ENCODE data around the gene LCE1C. TPM values are rescaled to one million over a fixed set of nuclear protein-coding genes. Genes with fewer than 3 reads are reported as not detected.

The LCE1C gene
- total and polyA plus RNA-seq, 2 of the 8 experiments (the other 6 are each of a cell fraction or from before 2014, with no cell fraction given) = not detected

DNA sequence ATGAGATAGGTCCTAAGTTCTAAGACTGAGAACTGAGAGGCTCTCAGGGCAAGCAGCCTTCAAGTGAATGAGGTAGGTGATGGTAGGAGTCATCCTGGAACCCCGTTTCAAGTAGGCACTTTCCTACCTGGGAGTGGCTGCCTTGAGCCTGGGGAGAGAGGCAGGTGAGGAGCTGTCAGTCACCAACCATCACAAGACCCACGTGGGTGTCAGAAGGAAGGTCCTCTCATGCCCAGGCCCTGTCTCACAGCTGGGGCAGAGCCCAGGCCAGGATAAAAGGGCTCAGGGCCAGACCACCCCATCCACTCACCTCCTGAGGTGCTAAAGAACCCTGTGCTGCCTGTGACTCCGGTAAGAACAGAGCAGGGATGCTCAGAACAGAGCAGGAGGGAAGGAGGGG lies 10.0 kb downstream of the LCE1C start, which contains the start of gene LCE1D:
Gene LCE1D (plus strand): TSS at position 301 of the 400 bp plus-strand sequence. CDS start 1,074 bp downstream, outside the sequence.
- H3K4me1 ChIP-seq (replicated peaks in 1 of 4; ENCODE audit: control insufficient read depth in 3 of 4, insufficient read depth in 4 of 4, low read length in 3 of 4) = no peaks in the 10 kb centered on the region
- no peak for DNase-seq (ENCODE audit: low read depth in 1 of 2, low spot score in 2 of 2)
- no peak within 1 kb of the TSS for H3K9ac ChIP-seq (replicated peaks in 1 of 4; ENCODE audit: extremely low read depth in 1 of 4, low read depth in 3 of 4, low read length in 3 of 4)
- H3K18ac ChIP-seq (ENCODE audit: extremely low read depth, low read length) = no peak within 1 kb of the TSS
- CTCF ChIA-PET (ENCODE audit: partially characterized antibody) = interaction anchor here (0.6 kb wide), 1 partner anchor 424 kb away, joined by 3 read pairs; no protein-coding TSS in a partner anchor
- H4K91ac ChIP-seq (replicated peaks; ENCODE audit: insufficient read length, low read length) = no peak within 1 kb of the TSS
- no peaks in the 10 kb centered on the region for H3K36me3 ChIP-seq (ENCODE audit: control insufficient read depth in 2 of 4, insufficient read depth in 4 of 4, low read length in 3 of 4)
- WGBS, 2 experiments (ENCODE audit: extremely low coverage in 1 of 2, insufficient coverage in 1 of 2, insufficient read length in 1 of 2, insufficient replicate concordance in 2 of 2, low coverage in 1 of 2, low lambda C conversion rate in 2 of 2, missing lambda C conversion rate in 1 of 2) = no CpG with 5 or more reads among the region's 3 CpGs
- H2BK5ac ChIP-seq (ENCODE audit: low read depth, low read length) = no peak within 1 kb of the TSS
- peaks cover 25 to 47% of the 10 kb centered on the region in 2 experiments for H3K9me3 ChIP-seq (ENCODE audit: insufficient read depth in 2 of 2, low read depth in 1 of 2, low read length in 1 of 2)
- H4K5ac ChIP-seq (ENCODE audit: insufficient read length, low read depth, low read length) = no peak within 1 kb of the TSS
- TF ChIP-seq ASH2L (IDR thresholded peaks at IDR 0.05; ENCODE audit: low read length) (no peak), RXRA (IDR thresholded peaks at IDR 0.05; ENCODE audit: insufficient read depth, low read depth, low read length) (no peak), SP4 (IDR thresholded peaks at IDR 0.05; ENCODE audit: low read length) (no peak), CHD2 (IDR thresholded peaks at IDR 0.05; ENCODE audit: low read length) (no peak), TAF1 (IDR thresholded peaks at IDR 0.05; ENCODE audit: low read depth, low read length) (no peak), YY1 (IDR thresholded peaks at IDR 0.05; ENCODE audit: low read depth, low read length) (no peak), TEAD4 (IDR thresholded peaks at IDR 0.05; ENCODE audit: low read depth, low read length) (no peak)
- no peaks in the 10 kb centered on the region for H3K27me3 ChIP-seq (replicated peaks in 1 of 4; ENCODE audit: control insufficient read depth in 3 of 4, extremely low read depth in 1 of 4, insufficient read depth in 3 of 4, low read length in 3 of 4)
- no peak within 1 kb of the TSS for H3K23ac ChIP-seq (ENCODE audit: insufficient read length)
- no peak within 1 kb of the TSS for H3K27ac ChIP-seq (ENCODE audit: low read depth, low read length)
- no peak within 1 kb of the TSS for H2AFZ ChIP-seq (ENCODE audit: low read length)
- H4K8ac ChIP-seq (ENCODE audit: extremely low read depth, insufficient read depth, low read length) = no peak within 1 kb of the TSS
- no peak within 1 kb of the TSS for H2BK12ac ChIP-seq (ENCODE audit: low read depth, low read length)
- no peak within 1 kb of the TSS for H2BK20ac ChIP-seq (ENCODE audit: low read length)
- H3K4me2 ChIP-seq (ENCODE audit: insufficient read depth in 1 of 2, low read depth in 2 of 2, low read length in 2 of 2) = no peak within 1 kb of the TSS
- no peak within 1 kb of the TSS for H2BK120ac ChIP-seq (replicated peaks; ENCODE audit: low read depth, low read length)
- no peaks in the 10 kb centered on the region for H3K79me1 ChIP-seq (ENCODE audit: low read depth, low read length)
- H2BK15ac ChIP-seq (ENCODE audit: low read length) = no peak within 1 kb of the TSS
- no peak within 1 kb of the TSS for H3K4ac ChIP-seq (replicated peaks; ENCODE audit: insufficient read length, low read depth, low read length)
- no peak for FAIRE-seq
- no peak within 1 kb of the TSS for H3K4me3 ChIP-seq (ENCODE audit: extremely low read depth in 1 of 4, insufficient read depth in 2 of 4, low read depth in 3 of 4, low read length in 4 of 4)
- H3K23me2 ChIP-seq (ENCODE audit: low read depth, low read length) = no peaks in the 10 kb centered on the region
- no peaks in the 10 kb centered on the region for H4K20me1 ChIP-seq (replicated peaks in 1 of 2; ENCODE audit: control insufficient read depth in 1 of 2, insufficient read depth in 2 of 2, low read length in 2 of 2)
- H3K79me2 ChIP-seq (ENCODE audit: control insufficient read depth in 1 of 2, insufficient read depth in 2 of 2, low read length in 2 of 2) = no peaks in the 10 kb centered on the region
- H2AK5ac ChIP-seq (ENCODE audit: low read depth, low read length) = no peak within 1 kb of the TSS
- POLR2A ChIA-PET (ENCODE audit: partially characterized antibody) = no interaction called here
- H3K14ac ChIP-seq (ENCODE audit: insufficient read length) = no peak within 1 kb of the TSS
- H3K56ac ChIP-seq (replicated peaks; ENCODE audit: insufficient read length, low read depth, low read length) = no peak within 1 kb of the TSS
